ENCODE results near the gene RTP2. TPM values are rescaled to one million over a fixed set of nuclear protein-coding genes. Genes with fewer than 3 reads are reported as not detected.

The RTP2 gene
- total and polyA plus RNA-seq, 9 of the 15 experiments (the other 6 are each of a cell fraction or from before 2014, with no cell fraction given) = not detected

DNA sequence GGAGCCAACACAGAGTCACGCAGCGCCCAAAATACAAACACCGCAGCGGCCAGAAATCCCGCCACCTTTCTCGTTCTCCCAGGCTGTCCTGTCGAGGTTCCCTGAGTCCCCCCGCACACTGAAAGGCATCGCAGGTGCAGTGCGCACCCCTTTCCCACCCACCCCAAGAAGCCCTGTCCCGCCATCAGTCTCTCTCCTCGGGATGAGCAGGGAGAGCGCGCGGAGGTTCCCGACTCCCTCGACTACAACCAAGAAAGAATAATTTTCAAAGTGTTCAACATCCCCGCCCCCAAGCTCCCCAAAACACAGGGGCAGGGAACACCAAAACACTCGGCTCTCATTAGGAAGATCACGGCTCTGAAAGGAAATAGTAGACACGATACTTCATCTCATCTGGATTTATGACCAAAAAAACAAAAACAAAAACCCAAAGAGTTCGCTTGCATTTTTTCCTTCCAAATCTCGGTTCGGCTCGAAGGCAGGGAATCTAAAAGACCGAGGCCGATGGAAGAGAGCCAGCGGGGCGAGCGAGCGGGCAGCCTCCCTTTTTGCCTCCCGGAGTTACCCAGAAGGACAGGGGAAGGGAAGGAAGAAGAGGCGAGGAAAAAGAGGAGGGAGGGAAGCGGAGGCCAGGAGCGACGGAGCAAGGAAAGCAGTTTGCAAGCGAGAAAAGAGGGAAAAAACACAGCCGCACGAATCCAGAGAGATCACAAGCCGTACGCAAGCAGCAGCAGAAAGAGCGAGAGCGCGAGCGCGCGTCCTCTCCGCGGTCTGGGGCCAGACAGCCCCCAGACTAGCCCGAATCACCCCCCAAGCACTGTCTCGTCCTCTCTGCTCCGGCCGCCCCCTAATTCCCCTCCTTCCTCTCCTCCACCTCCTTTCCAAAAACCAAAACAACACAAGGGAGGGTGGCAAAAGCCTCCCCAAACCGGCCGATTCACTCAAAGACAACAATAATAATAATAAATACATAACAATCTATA lies 42.1 kb upstream of the RTP2 start (continued):
- TF ChIP-seq ZNF41 (CRISPR knock-in tag; conservative IDR thresholded peaks at IDR 0.05) (peak; percentile 23; the same call in 1 of the 2 replicates), ZNF282 (CRISPR knock-in tag; IDR thresholded peaks at IDR 0.05) (no peak), ARNT (IDR thresholded peaks at IDR 0.05) (no peak; a peak in 1 of 4 replicates), HMGN3 (IDR thresholded peaks at IDR 0.05; ENCODE audit: borderline replicate concordance, extremely low read depth, insufficient read length, low read depth, low read length) (peak; percentile 40), RB1 (IDR thresholded peaks at IDR 0.05; ENCODE audit: low read depth) (peak; percentile 33; the same call in 1 of the 2 replicates), CBFA2T2 (conservative IDR thresholded peaks at IDR 0.05) (no peak), ZNF764 (CRISPR knock-in tag; IDR thresholded peaks at IDR 0.05; ENCODE audit: low read depth) (no peak), ZKSCAN1 (IDR thresholded peaks at IDR 0.05; ENCODE audit: low read depth, low read length) (no peak), NFRKB (IDR thresholded peaks at IDR 0.05; ENCODE audit: low read depth) (peak; percentile 80; the same call in 1 of the 2 replicates), TEAD2 (tag; IDR thresholded peaks at IDR 0.05) (no peak), ADNP (tag; IDR thresholded peaks at IDR 0.05) (no peak), TCFL5 (CRISPR knock-in tag; conservative IDR thresholded peaks at IDR 0.05) (no peak), RFX5 (IDR thresholded peaks at IDR 0.05; ENCODE audit: low read depth, low read length) (no peak)
- TF ChIP-seq, protein P1, sequence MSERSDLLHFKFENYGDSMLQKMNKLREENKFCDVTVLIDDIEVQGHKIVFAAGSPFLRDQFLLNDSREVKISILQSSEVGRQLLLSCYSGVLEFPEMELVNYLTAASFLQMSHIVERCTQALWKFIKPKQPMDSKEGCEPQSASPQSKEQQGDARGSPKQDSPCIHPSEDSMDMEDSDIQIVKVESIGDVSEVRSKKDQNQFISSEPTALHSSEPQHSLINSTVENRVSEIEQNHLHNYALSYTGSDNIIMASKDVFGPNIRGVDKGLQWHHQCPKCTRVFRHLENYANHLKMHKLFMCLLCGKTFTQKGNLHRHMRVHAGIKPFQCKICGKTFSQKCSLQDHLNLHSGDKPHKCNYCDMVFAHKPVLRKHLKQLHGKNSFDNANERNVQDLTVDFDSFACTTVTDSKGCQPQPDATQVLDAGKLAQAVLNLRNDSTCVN (CRISPR knock-in tag; IDR thresholded peaks at IDR 0.05) = peak; percentile 77; the same call in 1 of the 2 replicates
- TF ChIP-seq, protein P2, sequence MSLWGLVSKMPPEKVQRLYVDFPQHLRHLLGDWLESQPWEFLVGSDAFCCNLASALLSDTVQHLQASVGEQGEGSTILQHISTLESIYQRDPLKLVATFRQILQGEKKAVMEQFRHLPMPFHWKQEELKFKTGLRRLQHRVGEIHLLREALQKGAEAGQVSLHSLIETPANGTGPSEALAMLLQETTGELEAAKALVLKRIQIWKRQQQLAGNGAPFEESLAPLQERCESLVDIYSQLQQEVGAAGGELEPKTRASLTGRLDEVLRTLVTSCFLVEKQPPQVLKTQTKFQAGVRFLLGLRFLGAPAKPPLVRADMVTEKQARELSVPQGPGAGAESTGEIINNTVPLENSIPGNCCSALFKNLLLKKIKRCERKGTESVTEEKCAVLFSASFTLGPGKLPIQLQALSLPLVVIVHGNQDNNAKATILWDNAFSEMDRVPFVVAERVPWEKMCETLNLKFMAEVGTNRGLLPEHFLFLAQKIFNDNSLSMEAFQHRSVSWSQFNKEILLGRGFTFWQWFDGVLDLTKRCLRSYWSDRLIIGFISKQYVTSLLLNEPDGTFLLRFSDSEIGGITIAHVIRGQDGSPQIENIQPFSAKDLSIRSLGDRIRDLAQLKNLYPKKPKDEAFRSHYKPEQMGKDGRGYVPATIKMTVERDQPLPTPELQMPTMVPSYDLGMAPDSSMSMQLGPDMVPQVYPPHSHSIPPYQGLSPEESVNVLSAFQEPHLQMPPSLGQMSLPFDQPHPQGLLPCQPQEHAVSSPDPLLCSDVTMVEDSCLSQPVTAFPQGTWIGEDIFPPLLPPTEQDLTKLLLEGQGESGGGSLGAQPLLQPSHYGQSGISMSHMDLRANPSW (CRISPR knock-in tag; IDR thresholded peaks at IDR 0.05) = no peak
- TF ChIP-seq, protein P3, sequence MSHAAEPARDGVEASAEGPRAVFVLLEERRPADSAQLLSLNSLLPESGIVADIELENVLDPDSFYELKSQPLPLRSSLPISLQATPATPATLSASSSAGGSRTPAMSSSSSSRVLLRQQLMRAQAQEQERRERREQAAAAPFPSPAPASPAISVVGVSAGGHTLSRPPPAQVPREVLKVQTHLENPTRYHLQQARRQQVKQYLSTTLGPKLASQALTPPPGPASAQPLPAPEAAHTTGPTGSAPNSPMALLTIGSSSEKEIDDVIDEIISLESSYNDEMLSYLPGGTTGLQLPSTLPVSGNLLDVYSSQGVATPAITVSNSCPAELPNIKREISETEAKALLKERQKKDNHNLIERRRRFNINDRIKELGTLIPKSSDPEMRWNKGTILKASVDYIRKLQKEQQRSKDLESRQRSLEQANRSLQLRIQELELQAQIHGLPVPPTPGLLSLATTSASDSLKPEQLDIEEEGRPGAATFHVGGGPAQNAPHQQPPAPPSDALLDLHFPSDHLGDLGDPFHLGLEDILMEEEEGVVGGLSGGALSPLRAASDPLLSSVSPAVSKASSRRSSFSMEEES (CRISPR knock-in tag; IDR thresholded peaks at IDR 0.05) = no peak
- TF ChIP-seq, protein P4, sequence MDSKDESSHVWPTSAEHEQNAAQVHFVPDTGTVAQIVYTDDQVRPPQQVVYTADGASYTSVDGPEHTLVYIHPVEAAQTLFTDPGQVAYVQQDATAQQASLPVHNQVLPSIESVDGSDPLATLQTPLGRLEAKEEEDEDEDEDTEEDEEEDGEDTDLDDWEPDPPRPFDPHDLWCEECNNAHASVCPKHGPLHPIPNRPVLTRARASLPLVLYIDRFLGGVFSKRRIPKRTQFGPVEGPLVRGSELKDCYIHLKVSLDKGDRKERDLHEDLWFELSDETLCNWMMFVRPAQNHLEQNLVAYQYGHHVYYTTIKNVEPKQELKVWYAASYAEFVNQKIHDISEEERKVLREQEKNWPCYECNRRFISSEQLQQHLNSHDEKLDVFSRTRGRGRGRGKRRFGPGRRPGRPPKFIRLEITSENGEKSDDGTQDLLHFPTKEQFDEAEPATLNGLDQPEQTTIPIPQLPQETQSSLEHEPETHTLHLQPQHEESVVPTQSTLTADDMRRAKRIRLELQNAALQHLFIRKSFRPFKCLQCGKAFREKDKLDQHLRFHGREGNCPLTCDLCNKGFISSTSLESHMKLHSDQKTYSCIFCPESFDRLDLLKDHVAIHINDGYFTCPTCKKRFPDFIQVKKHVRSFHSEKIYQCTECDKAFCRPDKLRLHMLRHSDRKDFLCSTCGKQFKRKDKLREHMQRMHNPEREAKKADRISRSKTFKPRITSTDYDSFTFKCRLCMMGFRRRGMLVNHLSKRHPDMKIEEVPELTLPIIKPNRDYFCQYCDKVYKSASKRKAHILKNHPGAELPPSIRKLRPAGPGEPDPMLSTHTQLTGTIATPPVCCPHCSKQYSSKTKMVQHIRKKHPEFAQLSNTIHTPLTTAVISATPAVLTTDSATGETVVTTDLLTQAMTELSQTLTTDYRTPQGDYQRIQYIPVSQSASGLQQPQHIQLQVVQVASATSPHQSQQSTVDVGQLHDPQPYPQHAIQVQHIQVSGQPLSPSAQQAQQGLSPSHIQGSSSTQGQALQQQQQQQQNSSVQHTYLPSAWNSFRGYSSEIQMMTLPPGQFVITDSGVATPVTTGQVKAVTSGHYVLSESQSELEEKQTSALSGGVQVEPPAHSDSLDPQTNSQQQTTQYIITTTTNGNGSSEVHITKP (IDR thresholded peaks at IDR 0.05; ENCODE audit: partially characterized antibody) = peak; percentile 67

Data from K562 (cell line).